Osteocyte (in vitro differentiated cells): ENCODE measurements around the gene DAP3. TPM values are rescaled to one million over a fixed set of nuclear protein-coding genes. Genes with fewer than 3 reads are reported as not detected.
A peak's percentile ranks its signal among the peaks of the same experiment; 100 is the strongest.
"Not testable (repeated sequence)": the region's sequence is repeated elsewhere in the genome, so short reads cannot be mapped to it uniquely, and the experiment has no call there.

Experiments
- DNase-seq: peaks from one replicate; pipeline ENCODE4 v3.0.0; 2021; ENCODE audit warnings: mixed read lengths; ENCODE audit not compliant: unreplicated experiment; ENCODE audit errors: extremely low spot score
- H3K27ac Mint-ChIP-seq: one replicate; pipeline ENCODE4 v1.8.0; 2021; ENCODE audit warnings: mild to moderate bottlenecking, mixed read lengths; ENCODE audit not compliant: unreplicated experiment
- H3K27me3 Mint-ChIP-seq: one replicate; pipeline ENCODE4 v1.8.0; 2021; ENCODE audit warnings: mixed read lengths; ENCODE audit not compliant: unreplicated experiment
- H3K36me3 Mint-ChIP-seq: one replicate; pipeline ENCODE4 v1.8.0; 2021; ENCODE audit warnings: mixed read lengths; ENCODE audit not compliant: unreplicated experiment
- H3K4me1 Mint-ChIP-seq: one replicate; pipeline ENCODE4 v1.8.0; 2021; ENCODE audit warnings: mixed read lengths; ENCODE audit not compliant: unreplicated experiment
- H3K4me3 Mint-ChIP-seq: one replicate; pipeline ENCODE4 v1.8.0; 2021; ENCODE audit warnings: mild to moderate bottlenecking, moderate library complexity, mixed read lengths; ENCODE audit not compliant: unreplicated experiment
- H3K9me3 Mint-ChIP-seq: one replicate; pipeline ENCODE4 v1.8.0; 2021; ENCODE audit warnings: mixed read lengths; ENCODE audit not compliant: unreplicated experiment
- total RNA-seq: library from RNA; stranded (reverse); gene quantifications from 2 replicates; pipeline ENCODE4 v1.2.1, GENCODE V29; 2021
- TF ChIP-seq, protein P1 (sequence below): fragments of 200-600 bp; sonication (generic); IDR thresholded peaks from 2 replicates; pipeline ENCODE4 v1.5.0; 2021; ENCODE audit warnings: antibody characterized with exemption, mild to moderate bottlenecking, moderate library complexity

The DAP3 gene
- total RNA-seq, 1 donor from 2014 or later: 78.0 TPM

DNA sequence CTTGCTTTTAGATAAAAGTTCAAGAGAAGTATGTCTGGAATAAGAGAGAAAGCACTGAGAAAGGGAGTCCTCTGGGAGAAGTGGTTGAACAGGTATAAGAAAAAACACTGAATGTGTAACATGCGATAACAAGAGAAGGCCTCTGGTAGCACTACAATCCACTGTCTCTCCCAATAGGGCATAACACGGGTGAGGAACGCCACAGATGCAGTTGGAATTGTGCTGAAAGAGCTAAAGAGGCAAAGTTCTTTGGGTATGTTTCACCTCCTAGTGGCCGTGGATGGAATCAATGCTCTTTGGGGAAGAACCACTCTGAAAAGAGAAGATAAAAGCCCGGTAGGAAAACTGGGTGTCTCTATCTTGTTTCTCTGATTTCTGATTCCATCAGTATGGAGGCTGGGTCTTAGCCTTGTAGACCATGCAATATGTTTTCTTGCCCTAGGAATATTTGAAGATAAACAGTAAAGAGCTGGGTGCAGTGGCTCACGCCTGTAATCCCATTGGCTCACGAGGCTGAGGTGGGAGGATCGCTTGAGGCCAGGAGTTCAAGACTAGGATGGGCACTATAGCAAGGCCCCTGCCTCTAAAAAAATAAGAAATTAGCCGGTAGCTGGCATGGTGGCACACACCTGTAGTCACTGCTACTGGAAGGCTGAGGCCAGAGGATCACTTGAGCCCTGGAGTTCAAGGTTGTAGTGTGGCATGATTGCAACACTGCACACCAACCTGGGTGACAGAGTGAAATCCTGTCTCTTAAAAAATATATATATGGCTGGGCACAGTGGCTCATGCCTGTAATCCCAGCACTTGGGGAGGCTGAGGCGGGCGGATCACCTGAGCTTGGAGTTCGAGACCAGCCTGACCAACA is 40.4 kb downstream of the DAP3 start:
- DNase-seq: no peak
- Mint-ChIP-seq H3K27ac (peak overlapping the region; percentile 6), H3K4me1 (no peaks in the 10 kb centered on the region), H3K9me3 (no peaks in the 10 kb centered on the region), H3K4me3 (no peak overlapping the region), H3K36me3 (peaks cover 13% of the 10 kb centered on the region), H3K27me3 (no peaks in the 10 kb centered on the region)
- TF ChIP-seq, protein P1, sequence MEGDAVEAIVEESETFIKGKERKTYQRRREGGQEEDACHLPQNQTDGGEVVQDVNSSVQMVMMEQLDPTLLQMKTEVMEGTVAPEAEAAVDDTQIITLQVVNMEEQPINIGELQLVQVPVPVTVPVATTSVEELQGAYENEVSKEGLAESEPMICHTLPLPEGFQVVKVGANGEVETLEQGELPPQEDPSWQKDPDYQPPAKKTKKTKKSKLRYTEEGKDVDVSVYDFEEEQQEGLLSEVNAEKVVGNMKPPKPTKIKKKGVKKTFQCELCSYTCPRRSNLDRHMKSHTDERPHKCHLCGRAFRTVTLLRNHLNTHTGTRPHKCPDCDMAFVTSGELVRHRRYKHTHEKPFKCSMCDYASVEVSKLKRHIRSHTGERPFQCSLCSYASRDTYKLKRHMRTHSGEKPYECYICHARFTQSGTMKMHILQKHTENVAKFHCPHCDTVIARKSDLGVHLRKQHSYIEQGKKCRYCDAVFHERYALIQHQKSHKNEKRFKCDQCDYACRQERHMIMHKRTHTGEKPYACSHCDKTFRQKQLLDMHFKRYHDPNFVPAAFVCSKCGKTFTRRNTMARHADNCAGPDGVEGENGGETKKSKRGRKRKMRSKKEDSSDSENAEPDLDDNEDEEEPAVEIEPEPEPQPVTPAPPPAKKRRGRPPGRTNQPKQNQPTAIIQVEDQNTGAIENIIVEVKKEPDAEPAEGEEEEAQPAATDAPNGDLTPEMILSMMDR: peak; percentile 66

DNA sequence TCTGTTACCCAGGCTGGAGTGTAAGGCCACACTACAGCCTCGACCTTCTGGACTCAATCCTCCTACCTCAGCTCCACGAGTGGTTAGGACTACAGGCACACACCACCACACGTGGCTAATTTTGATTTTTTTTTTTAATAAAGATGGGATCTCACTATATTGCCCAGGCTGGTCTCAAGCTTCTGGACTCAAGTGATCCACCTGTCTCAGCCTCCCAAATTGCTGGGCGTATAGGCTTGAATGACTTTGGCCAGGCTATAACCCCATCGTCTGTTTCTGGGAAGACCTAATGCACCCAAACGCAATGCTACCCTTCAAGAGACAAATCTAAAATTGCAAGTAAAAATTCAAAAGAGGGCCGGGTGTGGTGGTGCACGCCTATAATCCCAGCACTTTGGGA is 52.1 kb downstream of the DAP3 start:
- peaks cover 4% of the 10 kb centered on the region for H3K4me1 Mint-ChIP-seq
- no peaks in the 10 kb centered on the region for H3K27me3 Mint-ChIP-seq
- no peaks in the 10 kb centered on the region for H3K9me3 Mint-ChIP-seq
- peaks cover 12% of the 10 kb centered on the region for H3K36me3 Mint-ChIP-seq
- no peak for DNase-seq
- TF ChIP-seq, protein P1: no peak
- no peak overlapping the region for H3K27ac Mint-ChIP-seq
- H3K4me3 Mint-ChIP-seq: no peak overlapping the region

DNA sequence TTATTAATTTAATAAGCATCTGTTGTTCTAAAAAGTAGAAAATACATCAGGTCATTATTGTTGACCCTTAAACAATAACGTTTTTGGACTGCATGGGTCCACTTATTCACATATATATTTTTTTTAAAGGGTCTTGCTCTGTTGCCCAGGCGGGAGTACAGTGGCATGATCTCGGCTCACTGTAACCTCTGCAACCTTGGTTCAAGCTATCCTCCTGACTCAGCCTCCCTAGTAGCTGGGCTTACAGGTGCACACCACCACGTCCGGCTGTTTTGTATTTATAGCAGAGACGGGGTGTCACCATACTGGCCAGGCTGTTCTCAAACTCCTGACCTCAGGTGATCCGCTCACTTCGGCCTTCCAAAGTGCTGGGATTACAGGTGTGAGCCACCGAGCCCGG is 53.0 kb downstream of the DAP3 start:
- Mint-ChIP-seq H3K4me3 (no peak overlapping the region), H3K9me3 (no peaks in the 10 kb centered on the region), H3K36me3 (peaks cover 10% of the 10 kb centered on the region), H3K27me3 (no peaks in the 10 kb centered on the region), H3K27ac (no peak overlapping the region), H3K4me1 (peaks cover 4% of the 10 kb centered on the region)
- TF ChIP-seq, protein P1: no peak
- DNase-seq: no peak

DNA sequence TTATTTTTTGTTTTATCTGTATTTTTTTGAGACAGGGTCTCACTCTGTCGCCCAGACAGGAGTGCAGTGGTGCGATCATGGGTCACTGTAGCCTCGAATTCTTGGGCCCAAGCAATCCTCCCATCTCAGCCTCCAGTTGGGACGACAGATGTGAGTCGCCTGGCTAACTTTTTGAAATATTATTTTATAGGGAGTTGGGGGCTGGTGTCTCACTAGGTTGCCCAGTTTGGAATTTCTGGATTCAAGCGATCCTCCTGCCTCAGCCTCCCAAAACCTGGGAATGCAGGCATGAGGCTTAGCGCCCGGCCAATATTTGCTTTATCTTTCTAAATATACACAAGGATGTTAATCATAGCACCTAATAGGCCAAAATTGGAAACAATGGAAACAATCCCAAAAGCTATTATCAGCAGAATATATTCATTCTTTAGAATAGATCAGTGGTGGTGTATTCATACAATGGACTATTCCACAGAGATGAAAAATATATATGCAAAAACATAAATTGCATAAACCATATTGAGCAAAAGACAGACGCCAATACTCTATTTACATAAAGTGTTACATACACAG is 55.9 kb downstream of the DAP3 start:
- H3K27me3 Mint-ChIP-seq: no peaks in the 10 kb centered on the region
- H3K9me3 Mint-ChIP-seq: no peaks in the 10 kb centered on the region
- peak overlapping the region; percentile 89 for H3K27ac Mint-ChIP-seq
- peaks cover 4% of the 10 kb centered on the region for H3K4me1 Mint-ChIP-seq
- H3K4me3 Mint-ChIP-seq: peak overlapping the region; percentile 93
- TF ChIP-seq, protein P1: no peak
- H3K36me3 Mint-ChIP-seq: peaks cover 3% of the 10 kb centered on the region
- no peak for DNase-seq

DNA sequence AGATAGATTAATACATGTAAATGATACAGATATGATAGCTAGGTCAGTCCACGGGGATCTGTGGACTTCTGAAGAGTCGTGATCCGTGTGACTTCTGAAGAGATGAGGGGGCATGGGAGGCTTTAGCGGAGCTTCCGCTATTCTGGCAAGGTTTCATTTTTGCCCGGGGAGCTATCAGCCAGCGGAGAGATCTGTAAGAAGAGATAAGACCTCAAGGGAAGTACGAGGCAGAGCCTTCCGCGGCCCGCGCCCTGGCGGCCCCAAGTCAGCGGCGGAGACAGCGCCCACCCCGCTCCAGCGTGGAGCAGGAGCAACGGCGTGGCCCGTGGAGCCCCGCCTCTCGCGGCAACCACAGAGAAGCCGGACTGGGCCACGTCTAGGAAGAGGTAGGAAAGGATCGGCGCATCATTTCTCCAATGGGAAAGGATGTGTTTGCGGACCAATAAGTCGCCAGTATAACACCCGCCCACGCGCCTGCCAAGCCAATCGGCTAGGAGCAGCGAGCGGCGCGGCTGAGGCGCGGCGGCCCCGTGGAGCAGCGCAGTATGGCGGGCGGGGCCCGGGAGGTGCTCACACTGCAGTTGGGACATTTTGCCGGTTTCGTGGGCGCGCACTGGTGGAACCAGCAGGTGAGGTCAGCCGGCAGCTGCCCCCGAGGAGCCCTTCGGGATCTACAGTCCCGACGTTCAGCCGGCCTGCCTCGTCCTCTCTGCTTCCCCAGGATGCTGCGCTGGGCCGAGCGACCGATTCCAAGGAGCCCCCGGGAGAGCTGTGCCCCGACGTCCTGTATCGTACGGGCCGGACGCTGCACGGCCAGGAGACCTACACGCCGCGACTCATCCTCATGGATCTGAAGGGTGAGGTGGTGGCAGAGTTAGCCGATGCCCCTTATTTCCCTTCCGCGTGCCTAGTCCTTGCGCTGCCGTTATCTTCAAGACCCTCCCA is 56.7 kb downstream of the DAP3 start:
- not testable (repeated sequence) for H3K4me1 Mint-ChIP-seq

DNA sequence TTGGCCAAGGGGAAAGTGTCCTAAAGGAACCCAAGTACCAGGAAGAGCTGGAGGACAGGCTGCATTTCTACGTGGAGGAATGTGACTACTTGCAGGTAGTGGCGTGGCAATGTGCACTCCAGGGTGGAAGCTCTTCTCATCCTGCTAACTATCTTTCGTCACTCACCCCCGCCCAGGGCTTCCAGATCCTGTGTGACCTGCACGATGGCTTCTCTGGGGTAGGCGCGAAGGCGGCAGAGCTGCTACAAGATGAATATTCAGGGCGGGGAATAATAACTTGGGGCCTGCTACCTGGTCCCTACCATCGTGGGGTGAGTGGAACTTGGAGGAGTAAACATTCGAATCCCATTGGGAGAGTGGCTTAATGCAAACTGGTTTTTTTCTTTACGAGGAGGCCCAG is 58.7 kb downstream of the DAP3 start:
- H3K36me3 Mint-ChIP-seq: peaks cover 15% of the 10 kb centered on the region
- not testable (repeated sequence) for DNase-seq, H3K9me3 Mint-ChIP-seq, H3K27ac Mint-ChIP-seq, H3K27me3 Mint-ChIP-seq, H3K4me3 Mint-ChIP-seq, H3K4me1 Mint-ChIP-seq

More for the DNA sequence above, 56.7 kb downstream of the DAP3 start:
- not testable (repeated sequence) for H3K27me3 Mint-ChIP-seq, H3K9me3 Mint-ChIP-seq, H3K36me3 Mint-ChIP-seq
- H3K4me3 Mint-ChIP-seq: peak overlapping the region; percentile 93
- peak; percentile 98 for DNase-seq
- peak overlapping the region; percentile 89 for H3K27ac Mint-ChIP-seq

DNA sequence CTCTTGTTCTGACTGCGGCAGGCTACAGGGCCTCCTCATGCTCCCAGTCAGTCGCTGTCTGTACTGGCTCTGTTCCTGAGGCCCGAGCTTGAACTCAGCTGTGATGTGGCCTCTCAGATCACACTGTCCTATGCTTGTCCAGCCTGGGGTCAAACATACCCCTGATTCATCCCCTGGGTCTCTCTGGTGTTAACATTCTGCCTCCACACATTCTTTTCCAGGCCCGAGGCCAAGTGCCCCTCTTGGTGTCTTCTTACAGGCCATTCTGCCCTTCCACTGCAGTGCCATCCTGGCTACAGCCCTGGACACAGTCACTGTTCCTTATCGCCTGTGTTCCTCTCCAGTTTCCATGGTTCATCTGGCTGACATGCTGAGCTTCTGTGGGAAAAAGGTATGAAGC is 59.2 kb downstream of the DAP3 start:
- peaks cover 18% of the 10 kb centered on the region for H3K36me3 Mint-ChIP-seq
- DNase-seq, H3K9me3 Mint-ChIP-seq, H3K4me3 Mint-ChIP-seq, H3K4me1 Mint-ChIP-seq, H3K27me3 Mint-ChIP-seq, H3K27ac Mint-ChIP-seq: not testable (repeated sequence)

DNA sequence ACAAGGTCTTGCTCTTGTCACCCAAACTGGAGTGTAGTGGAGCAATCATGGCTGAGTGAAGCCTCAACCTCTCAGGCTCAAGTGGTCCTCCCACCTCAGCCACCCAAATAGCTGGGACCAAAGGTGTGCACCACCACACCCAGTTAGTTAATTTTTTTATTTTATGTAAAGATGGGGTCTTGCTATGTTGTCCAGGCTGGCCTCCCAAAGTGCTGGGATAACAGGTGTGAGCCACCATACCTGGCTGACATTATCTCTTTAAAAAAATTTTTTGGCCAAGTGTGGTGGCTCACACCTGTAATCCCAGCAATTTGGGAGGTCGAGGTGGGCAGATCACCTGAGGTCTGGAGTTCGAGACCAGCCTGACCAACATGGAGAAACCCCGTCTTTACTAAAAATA is 70.1 kb downstream of the DAP3 start:
- H3K4me3 Mint-ChIP-seq, H3K4me1 Mint-ChIP-seq, H3K9me3 Mint-ChIP-seq, H3K27ac Mint-ChIP-seq, DNase-seq, H3K27me3 Mint-ChIP-seq: not testable (repeated sequence)
- peaks cover 47% of the 10 kb centered on the region for H3K36me3 Mint-ChIP-seq
